Esophagus muscularis mucosa (tissue), 4 donors: ENCODE results near the gene CENPP. TPM values are rescaled to one million over a fixed set of nuclear protein-coding genes. Genes with fewer than 3 reads are reported as not detected.

ENCODE experiments used
- DNase-seq: peaks from one replicate; pipeline ENCODE4 v3.0.0-alpha.2; 2017; ENCODE audit errors: extremely low spot score
- H3K27ac ChIP-seq, 4 donors: fragments of 200-600 bp; sonication (generic); replicated peaks in 1 of 4; 1 replicate in 3 of 4; 2 replicates in 1 of 4; pipeline ENCODE4 v1.5.1; 2016 to 2019; ENCODE audit warnings: mild to moderate bottlenecking in 1 of 4
- H3K27me3 ChIP-seq, 4 donors: fragments of 200-600 bp; sonication (generic); one replicate each; pipeline versions ENCODE4 v1.5.1 to v1.6.0; 2016 to 2019
- H3K36me3 ChIP-seq, 4 donors: fragments of 200-600 bp; sonication (generic); one replicate each; pipeline ENCODE4 v1.5.1; 2016 to 2019
- H3K4me1 ChIP-seq, 4 donors: fragments of 200-600 bp; sonication (generic); one replicate each; pipeline ENCODE4 v1.5.1; 2016 to 2019
- H3K4me3 ChIP-seq, 4 donors: fragments of 200-600 bp; sonication (generic); 1 replicate in 2 of 4; 2 replicates in 2 of 4; pipeline ENCODE4 v1.5.1; 2016 to 2019; ENCODE audit warnings: mild to moderate bottlenecking in 4 of 4, moderate library complexity in 1 of 4
- H3K9me3 ChIP-seq, 4 donors: fragments of 200-600 bp; sonication (generic); 1 replicate in 3 of 4; 2 replicates in 1 of 4; pipeline ENCODE4 v1.5.1; 2016 to 2019
- EP300 ChIP-seq: sonication (generic); formaldehyde crosslinking; IDR thresholded peaks from one replicate; pipeline ENCODE4 v1.6.1; 2017; ENCODE audit warnings: antibody characterized with exemption
- POLR2A ChIP-seq: fragments of 450-650 bp; IDR thresholded peaks from one replicate; pipeline ENCODE4 v1.6.1; 2017; ENCODE audit warnings: antibody characterized with exemption, moderate library complexity, mild to moderate bottlenecking, low read depth
- POLR2AphosphoS5 ChIP-seq, 2 donors: sonication (generic); formaldehyde crosslinking; IDR thresholded peaks; one replicate each; pipeline ENCODE4 v1.6.1; 2017; ENCODE audit warnings: antibody characterized with exemption in 2 of 2
- WGBS: methylation state at CpG from one replicate; pipeline ENCODE4 v1.1.5; 2018; 5-methylcytosine and 5-hydroxymethylcytosine counted together
- intact Hi-C: fragments of 100-400 bp; cut with DNase I; formaldehyde crosslinking; loops from one replicate; pipeline ENCODE4 v1.15.1; 2023
- total RNA-seq, 4 donors: library from RNA; depleted of rRNA; stranded (reverse); fragments of >200 nt; gene quantifications; one replicate each; pipeline versions ENCODE4 v1.1.0 to v1.2.1, GENCODE V29; 2016
- TF ChIP-seq, protein P1 (sequence below), 3 experiments: fragments of 200-600 bp in 2 of 3; fragments of 450-650 bp in 1 of 3; sonication (generic) in 2 of 3; IDR thresholded peaks; one replicate each; pipeline ENCODE4 v1.5.1; 2017 to 2019; ENCODE audit warnings: antibody characterized with exemption in 3 of 3, mild to moderate bottlenecking in 2 of 3, moderate library complexity in 1 of 3

Gene CENPP
- total RNA-seq, 4 donors from 2014 or later: 1.0 to 5.8 (median 2.0) TPM

- TF ChIP-seq, protein P1, sequence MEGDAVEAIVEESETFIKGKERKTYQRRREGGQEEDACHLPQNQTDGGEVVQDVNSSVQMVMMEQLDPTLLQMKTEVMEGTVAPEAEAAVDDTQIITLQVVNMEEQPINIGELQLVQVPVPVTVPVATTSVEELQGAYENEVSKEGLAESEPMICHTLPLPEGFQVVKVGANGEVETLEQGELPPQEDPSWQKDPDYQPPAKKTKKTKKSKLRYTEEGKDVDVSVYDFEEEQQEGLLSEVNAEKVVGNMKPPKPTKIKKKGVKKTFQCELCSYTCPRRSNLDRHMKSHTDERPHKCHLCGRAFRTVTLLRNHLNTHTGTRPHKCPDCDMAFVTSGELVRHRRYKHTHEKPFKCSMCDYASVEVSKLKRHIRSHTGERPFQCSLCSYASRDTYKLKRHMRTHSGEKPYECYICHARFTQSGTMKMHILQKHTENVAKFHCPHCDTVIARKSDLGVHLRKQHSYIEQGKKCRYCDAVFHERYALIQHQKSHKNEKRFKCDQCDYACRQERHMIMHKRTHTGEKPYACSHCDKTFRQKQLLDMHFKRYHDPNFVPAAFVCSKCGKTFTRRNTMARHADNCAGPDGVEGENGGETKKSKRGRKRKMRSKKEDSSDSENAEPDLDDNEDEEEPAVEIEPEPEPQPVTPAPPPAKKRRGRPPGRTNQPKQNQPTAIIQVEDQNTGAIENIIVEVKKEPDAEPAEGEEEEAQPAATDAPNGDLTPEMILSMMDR (IDR thresholded peaks at IDR 0.05): no peak
- TF ChIP-seq POLR2AphosphoS5 (IDR thresholded peaks at IDR 0.05) (peak in 1 of 2 donors; percentile 8), EP300 (no peak), POLR2A (no peak)
- Histone ChIP-seq H3K36me3 (no peaks in the 10 kb centered on the region), H3K27ac (peak overlapping the region; percentile 49 to 74 (median 71)), H3K9me3 (no peaks in the 10 kb centered on the region), H3K27me3 (no peaks in the 10 kb centered on the region), H3K4me1 (peaks cover 13 to 74% (median 62%) of the 10 kb centered on the region in 4 donors), H3K4me3 (peak overlapping the region; percentile 12 to 31 (median 24))
- intact Hi-C loops: no loop called here
- WGBS: 39% methylated on average over 2 of the region's 2 CpGs
- DNase-seq: no peak
Measured at GRCh38 chr9:92480291-92480771, 154.6 kb downstream of the CENPP start.

DNA sequence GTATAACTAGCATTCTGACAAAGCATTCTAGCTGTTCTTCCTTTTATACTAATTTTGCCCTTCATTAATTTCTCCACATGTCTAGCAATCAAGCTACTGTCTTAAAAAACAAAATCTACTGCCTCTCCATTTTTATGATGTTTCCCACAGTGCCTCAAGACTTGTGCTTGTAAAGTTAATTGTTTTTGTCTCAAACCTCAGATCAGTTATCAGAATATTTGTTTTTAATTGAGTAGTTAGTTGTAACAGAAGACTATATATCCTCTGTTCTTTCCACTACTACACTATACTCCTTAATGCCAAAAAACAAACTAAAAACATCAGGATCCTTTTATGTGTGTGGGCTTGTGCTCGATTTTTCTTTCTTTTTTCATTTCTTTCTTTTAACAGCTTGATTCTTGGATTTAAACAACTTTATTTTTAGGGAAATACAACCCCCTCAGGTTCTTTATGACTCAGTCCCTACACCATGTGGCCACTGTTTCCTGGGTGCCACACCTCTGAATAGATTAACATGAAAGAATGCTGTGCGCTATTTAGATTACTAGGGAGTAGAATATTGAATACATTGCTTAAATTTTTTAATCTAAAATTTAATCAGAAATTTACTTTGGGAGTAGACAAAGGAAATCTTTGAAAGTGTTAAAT, 155.4 kb downstream of the CENPP start:
- peak overlapping the region; percentile 12 to 31 (median 24) for H3K4me3 ChIP-seq
- DNase-seq: no peak
- no peaks in the 10 kb centered on the region for H3K36me3 ChIP-seq
- H3K27me3 ChIP-seq: no peaks in the 10 kb centered on the region
- intact Hi-C loops: no loop called here
- 40% methylated on average over 2 of the region's 2 CpGs for WGBS
- H3K4me1 ChIP-seq: peaks cover 13 to 74% (median 62%) of the 10 kb centered on the region in 4 donors
- peak overlapping the region; percentile 49 to 74 (median 71) for H3K27ac ChIP-seq
- no peak for TF ChIP-seq EP300
- TF ChIP-seq, protein P1 (IDR thresholded peaks at IDR 0.05): no peak
- no peak for TF ChIP-seq POLR2AphosphoS5 (IDR thresholded peaks at IDR 0.05)
- TF ChIP-seq POLR2A: no peak
- H3K9me3 ChIP-seq: no peaks in the 10 kb centered on the region

- DNase-seq: no peak
- H3K9me3 ChIP-seq: no peaks in the 10 kb centered on the region
- 17% methylated on average over 3 of the region's 3 CpGs for WGBS
- peak within 1 kb of the TSS; percentile 12 to 31 (median 26) for H3K4me3 ChIP-seq
- intact Hi-C loops: no loop called here
- no peaks in the 10 kb centered on the region for H3K36me3 ChIP-seq
- H3K4me1 ChIP-seq: peaks cover 13 to 75% (median 61%) of the 10 kb centered on the region in 4 donors
- TF ChIP-seq, protein P1 (IDR thresholded peaks at IDR 0.05): no peak
- TF ChIP-seq POLR2AphosphoS5 (IDR thresholded peaks at IDR 0.05): no peak
- no peak for TF ChIP-seq EP300
- TF ChIP-seq POLR2A: no peak
- H3K27me3 ChIP-seq: no peaks in the 10 kb centered on the region
- peak within 1 kb of the TSS; percentile 50 to 74 (median 71) for H3K27ac ChIP-seq
Measured at GRCh38 chr9:92482329-92482728, 156.6 kb downstream of the CENPP start, which contains the start of gene ASPN. Gene ASPN (minus strand): TSS chr9:92482506.

DNA sequence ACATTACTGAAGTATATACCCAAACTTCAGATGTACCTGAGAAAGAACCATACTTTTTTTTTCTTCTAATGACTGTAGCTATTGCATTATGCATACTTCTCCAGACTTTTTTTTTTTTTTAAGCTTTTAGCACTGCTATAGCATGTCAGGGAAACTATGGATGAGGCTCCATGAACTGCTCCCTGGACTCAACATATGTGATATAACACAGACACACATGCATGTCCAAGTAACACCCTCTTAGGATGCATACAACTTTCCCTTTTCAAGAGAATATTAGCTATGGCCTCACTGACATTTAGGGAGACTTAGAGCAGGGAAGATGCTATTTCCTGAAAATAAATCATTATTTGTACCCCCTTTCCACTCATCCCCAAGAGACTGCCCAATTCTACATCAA, 157.1 kb downstream of the CENPP start:
- peaks cover 13 to 76% (median 62%) of the 10 kb centered on the region in 4 donors for H3K4me1 ChIP-seq
- intact Hi-C loops: no loop called here

More for the DNA sequence above, 157.1 kb downstream of the CENPP start:
- no peaks in the 10 kb centered on the region for H3K9me3 ChIP-seq
- peak overlapping the region in 3 of 4 donors; percentile 69 to 74 (median 73) for H3K27ac ChIP-seq
- H3K4me3 ChIP-seq: no peak overlapping the region
- DNase-seq: no peak
- no peaks in the 10 kb centered on the region for H3K27me3 ChIP-seq
- no peaks in the 10 kb centered on the region for H3K36me3 ChIP-seq
- no peak for TF ChIP-seq EP300
- TF ChIP-seq POLR2AphosphoS5 (IDR thresholded peaks at IDR 0.05): no peak
- TF ChIP-seq POLR2A: no peak
- TF ChIP-seq, protein P1 (IDR thresholded peaks at IDR 0.05): no peak
